ENCODE data around the gene NUCB2.

NUCB2 gene

DNA sequence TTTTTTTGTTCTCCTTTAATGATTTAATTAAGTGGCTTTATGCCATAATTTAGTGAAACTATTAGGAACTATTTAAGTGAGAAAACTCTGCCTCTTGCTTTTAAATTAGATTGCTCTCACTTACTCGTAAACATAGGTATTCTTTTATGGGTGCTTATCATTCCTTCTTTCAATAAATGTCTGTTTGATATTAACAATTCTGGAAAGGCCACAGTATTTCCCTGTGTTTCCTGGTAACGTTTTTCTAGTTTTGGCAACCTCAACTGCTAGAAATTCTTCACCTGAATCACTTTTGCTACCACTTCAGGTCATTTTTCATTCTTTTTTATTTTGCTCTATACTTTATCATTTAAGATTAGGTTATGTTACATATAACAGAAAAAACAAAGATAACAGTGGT, 55.1 kb downstream of the NUCB2 start:
- DNase-seq = no peak

DNA sequence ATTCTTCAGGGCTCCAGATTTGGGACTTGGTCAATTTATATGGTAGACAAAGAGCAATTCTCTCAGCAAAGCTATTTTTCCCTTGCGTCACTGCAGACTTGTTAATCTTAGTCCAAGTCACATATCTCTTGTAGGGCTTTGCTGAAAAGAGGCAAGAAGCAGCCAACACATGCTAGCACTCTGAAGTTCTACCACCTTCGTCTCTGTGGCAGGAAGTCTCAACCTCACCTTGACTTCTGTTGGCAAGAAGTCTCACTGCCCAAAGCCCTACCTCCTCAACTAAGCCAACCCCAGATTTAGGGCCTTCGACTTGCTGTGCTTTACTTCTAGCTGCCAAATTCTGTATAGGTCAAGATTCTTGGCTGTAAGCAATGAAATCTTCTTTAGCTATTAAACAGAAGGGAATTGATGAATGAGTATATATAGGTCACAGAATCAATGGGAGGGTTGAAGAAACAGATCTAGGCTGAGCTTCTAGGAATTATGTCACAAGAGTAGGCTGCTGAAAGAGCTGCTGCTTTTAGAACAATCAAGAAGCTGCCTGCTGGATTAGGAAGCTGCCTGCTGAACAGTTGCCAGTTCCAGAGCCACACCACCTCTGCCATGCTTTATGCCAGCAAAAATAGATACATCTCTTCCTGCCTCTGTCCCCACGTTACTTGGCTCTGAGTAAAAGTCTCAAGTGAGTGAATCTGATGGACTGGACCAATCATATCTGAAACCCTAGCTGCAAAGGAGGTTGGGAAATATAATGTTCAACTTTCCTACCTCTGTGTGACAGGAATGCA, 57.5 kb downstream of the NUCB2 start:
- DNase-seq = no peak

DNA sequence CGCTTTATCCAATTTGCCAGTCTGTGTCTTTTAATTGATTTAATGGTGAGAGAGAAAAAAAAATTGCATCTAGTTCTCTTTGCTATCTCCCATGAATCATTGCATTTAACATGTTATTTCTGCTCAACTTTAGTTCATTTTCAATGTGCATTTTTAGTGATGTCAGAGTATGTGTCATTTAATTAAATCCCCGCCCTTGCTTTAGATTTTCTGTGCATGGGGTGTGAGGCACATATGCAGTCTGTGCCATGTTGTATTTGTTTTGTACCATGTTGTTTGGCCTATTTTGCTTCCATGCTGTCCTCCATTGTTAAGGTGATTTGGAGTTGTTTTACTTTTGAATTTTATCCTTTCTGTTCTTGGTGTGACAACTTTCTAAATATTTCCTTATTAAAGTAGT, 66.7 kb downstream of the NUCB2 start:
- DNase-seq = no peak

DNA sequence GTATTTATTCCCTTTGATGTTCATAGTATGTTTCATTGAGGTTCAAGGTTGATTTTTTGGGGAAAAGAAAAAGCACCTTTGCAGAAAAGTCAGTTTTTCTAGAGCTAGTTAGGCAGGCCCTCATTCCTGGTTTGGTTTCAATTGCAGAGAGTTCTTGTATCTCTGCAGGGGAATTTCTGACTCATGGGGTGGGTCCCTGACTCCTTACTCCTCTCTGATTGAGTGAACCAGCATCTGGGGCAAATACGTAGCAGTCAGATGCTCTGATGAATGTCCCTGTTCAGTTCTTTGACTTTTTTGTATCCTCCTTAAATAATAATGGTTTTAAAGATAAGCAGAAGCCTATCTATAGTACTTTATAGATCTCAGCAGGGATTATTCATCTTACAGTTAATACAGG, 67.4 kb downstream of the NUCB2 start:
- DNase-seq = no peak

DNA sequence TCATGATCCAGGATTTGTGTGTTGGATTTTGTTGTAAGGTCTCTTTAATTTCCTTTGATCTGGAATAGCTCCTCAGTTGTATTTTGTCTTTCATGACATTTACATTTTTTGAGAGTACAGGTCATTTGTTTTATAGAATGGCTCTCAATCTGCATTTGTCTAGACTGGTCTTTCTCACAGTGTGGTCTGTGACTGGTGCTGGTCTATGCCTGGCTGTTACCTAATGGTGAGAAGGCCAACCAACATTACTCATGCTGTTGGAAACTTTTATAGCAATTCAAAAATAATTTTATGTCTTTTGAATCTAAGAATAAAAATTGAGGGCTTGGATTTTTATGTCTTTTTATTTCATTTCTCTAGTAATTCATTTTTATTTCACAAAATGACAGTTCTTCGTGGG, 71.1 kb downstream of the NUCB2 start:
- DNase-seq = no peak

DNA sequence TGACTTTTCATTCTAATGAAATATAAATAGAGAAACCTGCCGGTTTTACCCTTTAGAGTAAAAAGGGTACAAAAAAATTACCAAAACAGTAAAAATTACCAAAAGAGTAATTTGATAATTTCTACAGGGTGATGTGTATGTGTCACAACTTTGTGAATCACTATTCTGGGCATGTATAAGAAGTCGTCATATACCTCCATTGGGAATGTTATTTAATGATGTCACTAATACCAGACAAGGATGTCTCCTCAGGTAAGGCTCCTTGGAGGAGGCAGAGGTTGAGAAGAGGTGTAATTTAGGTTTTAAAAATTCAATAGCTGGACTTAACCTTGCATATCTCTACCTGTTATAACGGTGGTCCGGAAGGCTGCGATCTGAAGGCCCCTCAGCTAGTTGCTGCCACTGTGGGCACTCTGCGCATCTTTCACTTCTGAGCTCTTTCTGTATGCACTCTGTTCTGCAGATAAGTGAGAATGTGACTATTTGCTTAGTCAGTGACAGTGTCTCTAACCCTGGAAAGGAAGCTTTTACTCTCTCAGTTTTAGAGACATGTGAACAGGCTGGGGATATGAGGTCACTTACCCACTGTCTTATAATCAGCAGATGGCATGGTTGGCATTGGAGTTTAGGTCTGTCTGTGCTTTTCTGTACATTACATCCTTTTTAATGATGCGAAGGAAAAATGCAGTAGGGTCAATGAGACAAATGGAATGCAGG, 74.1 kb downstream of the NUCB2 start:
- DNase-seq = no peak

DNA sequence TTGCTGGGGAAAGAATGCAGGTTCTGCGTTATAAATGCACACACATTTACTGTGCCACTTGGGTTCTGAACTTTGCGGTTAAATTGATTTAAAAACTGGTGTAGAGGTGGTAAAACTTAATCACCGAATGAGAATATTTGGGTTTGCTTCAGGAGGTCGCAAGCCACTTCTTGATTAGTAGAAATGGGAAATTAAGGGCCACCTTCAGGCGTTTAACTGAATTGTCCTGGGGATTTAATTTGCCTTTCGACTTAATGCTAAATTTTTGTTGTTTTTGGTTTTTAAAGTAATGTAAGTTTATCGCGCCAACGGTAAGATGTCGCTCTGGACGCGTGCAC, 74.6 kb downstream of the NUCB2 start:
- no peak for DNase-seq

DNA sequence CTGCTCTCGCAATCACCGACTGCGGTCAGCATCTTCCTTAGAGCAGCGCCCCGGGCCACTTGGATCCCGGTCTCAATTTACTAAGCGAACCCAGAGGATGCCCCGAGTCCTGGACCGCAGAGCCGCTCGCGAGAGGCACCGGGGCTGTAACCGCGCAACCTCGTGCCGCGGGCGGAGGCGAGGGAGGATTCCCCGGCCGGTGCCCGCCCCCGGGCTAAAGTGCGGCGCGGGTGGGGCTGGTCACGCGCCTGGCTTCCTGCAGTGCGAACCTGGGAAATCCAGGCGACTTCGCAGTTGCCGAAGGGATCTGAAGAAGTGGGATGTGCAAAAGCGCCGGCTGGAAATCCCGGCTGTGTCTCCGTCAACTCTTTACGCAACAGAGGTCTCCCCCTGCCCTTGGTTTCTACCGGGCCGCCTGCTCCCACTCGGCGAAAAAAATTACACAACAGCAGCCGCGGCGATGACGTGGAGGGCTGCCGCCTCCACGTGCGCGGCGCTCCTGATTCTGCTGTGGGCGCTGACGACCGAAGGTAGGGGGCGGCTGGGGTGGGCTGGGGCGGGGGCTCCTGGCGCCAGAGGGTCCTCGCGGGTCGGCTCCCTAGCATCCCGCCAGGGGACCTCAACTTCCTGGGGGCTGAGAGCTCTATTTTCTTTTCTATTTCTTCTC, 75.1 kb downstream of the NUCB2 start, which contains the start of gene NCR3LG1:
Gene NCR3LG1, plus strand, starts transcription at position 291 of the 667 bp plus-strand sequence. Its CDS starts 170 bp downstream, at position 461.
- peak; percentile 79 for DNase-seq

DNA sequence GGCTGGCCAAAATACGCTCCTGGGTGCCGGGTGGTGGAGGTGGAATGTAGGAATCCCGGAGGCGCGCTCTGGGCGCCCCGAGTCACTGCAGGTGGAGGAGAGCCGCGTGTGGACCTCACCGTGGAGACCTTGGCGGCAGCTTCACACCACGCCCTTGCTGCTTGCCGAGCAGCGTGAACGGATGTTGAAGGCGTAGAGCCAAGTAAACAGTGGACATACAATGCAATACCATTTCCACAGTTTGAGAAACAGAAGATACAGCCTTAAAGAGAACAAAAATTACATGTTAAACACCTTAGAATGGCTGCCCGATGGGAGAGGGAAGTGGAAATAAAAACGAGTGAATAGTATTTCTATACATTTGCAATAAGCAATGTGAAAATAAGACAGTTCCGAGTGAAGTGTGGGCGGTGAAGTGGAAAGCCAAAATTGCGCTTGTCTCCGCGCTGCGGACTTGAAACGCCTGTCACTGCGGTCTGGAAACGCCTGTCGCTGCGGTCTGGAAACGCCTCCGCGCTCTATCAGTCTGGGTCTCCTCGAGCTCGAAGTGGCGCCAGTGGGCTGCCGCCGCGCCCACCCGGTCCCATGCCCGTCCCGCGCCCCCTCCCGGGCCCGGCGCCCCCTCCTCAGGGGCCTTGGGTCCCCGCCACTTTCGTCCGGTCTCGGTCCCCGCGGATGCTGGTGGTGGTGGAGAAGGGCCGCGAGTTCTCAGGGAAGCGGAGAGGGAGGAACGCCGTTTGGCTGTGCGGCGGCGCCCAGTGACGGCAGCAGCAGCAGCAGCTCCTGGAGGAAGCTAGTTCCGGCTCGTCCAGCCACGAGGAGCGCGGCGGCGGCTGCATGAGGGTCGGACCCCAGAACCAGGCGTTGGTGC, 76.6 kb downstream of the NUCB2 start:
- peak; percentile 86 for DNase-seq

DNA sequence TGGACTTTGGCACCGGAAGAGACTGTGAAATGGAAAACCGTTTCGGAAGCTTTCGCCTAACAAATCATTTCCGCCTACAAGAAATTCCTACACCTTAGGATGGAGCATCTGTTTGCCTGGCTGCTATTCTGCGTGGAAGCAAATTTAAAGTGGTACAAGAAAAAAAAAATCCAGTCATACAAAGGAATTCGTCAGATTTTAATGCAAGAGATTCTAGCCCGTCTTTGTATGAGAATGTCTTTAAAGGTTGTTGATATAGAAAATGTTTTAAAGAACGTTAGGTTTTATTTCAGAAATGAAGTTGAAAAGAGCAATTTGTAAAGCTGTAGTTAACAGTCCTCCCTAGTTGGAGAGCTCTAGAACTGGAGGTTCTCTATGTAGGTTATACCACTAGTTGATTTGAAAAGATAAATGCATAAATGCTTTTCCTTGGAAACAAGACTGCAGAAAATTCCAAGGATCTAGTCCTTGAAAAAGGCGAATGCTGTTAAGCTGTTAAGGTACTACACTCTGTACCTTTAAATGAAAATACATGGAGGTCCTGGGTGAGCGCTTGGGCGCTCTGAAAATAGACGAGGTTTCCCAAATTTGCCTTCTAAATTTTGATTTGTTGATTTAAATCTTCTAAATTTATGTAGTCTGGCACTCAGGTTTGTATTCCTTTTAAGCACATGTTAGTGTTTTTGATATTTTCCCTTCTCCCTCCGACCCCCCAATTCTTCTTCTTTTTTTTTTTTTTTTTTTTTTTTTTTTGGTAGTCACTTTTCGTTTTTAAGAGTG, 77.5 kb downstream of the NUCB2 start:
- no peak for DNase-seq

DNA sequence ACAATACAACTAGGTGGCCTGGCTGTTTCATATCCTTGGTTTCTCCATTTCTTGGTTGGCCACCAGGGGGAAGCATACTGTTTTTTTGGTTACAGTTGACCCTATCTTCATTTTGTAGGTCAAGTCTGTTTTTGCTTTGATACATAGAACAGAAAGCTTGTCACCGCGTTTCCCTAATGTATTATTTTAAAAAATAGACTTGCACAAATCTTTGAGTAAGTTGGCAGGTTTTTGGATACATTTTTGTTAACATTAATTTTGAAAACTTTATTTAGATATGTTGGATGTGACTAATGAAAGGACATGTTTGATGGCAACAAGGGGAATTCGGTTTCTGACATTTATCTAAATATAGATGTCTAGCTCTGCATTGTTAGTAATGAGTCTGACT, 78.1 kb downstream of the NUCB2 start:
- DNase-seq = peak; percentile 8

DNA sequence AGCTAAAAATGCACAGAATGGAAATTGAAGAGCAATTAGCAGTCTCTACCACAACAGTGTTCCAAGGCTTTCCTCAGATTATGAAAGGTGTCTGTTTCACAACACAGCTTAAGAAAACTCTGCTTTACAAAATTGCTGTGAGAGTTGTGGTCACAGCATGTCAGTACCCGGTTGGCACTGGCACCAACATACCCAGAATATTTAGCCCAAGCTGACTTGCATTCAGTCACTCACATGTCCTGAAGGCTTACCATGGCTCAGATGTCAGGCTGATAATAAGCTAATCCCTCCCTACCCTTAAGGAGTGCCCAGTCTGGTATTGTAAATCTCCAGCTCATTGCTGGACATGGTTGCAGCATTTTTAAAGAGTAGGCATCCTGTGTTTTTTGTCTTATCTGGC, 90.0 kb downstream of the NUCB2 start:
- DNase-seq = no peak

DNA sequence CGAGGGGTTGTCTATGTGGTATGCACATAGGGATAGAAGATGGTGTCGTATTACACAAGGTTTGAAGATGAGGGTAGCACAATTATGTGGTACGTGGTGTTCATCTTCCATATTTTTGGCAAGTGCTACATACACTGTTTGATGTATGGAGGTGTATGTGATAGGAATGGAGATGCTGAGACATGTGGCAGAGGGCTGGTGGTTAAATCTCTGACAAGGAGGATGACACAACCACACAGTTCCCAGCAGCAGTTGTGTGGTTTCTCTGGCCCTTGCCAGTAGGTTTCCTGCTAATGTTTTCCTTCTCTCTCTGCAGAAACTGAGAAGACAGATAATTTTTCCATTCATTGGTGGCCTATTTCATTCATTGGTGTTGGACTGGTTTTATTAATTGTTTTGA, 92.0 kb downstream of the NUCB2 start:
- no peak for DNase-seq

DNA sequence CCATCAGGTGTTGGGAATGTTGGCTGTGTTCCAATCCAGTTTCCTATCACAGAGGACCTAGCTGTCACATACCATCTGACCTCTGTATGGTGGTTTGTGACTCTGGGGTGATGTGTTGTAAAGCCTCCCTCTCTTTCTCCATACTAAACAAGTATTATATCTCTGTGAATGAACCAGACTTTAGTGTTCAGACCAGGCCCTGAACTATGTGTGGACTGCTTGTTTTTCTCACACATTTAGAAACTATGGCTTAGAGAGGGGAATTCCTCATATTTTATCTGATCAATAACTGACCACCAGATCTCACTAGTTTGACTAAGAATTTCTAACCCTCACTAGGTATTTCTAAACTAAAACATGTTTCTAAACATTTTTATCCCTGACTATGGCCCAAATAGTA, 92.6 kb downstream of the NUCB2 start:
- no peak for DNase-seq

DNA sequence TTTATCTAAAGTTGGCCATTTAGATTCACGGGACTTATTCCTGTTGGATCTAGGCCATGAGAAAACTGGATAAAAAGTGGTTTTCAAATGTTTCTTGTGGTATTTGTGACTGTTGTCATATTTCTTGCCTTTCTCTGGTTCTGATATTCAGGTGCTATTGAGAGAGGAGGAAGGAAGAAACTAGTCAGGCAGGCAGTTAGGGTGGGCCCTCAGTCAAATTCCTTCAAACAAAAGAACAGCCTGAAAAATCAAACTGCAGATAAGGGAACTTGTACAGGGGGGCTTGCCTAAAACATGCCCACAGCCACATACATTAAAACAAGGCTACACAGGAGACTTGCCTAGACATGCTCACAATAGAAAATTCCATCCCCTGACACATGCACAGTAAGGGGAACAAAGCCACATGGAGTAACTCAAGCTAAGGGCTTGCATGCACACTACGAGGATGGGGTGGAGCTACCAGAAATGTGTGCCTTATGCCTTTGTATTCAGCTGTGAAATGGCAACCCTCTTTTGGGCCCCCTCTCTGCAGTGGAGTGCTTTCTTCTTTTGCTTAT, 93.2 kb downstream of the NUCB2 start:
- no peak for DNase-seq

DNA sequence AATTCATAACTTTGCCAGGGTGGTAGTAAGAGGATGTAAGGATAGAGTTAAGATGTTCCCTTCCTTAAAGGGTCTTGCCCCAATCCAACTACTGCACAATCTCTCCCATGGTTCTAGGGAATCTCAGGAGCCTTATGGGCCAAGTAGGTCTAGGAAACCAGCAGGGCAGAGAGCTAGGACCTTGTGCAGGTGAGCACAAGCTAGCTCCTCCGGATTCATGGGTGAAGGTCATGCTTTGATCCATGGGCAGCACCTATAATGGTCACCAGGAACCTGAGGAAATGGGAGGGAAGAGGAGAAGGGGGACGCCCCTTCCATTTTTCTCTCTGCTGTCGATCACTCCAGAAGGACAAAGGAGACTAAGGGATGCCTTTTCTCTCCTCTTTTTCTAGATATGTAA, 95.1 kb downstream of the NUCB2 start:
- no peak for DNase-seq

DNA sequence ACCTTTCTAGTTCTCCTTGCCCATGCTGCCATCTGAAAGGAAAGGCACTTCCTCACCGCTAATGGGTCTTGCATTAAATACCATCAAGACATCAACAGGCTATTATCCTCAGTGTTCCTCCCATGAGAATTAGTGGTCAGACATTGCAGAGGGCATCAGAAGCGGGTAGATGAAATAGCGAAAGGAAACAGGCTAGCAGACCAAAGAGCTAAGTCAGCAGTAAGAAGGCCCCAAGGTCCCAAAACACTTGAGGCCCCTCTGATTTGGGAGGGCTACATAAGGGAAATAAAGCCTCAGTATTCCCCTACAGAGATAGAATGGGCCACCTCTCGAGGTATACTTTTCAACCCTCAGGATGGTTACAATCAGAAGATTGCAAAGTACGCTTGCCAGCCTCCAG, 99.0 kb downstream of the NUCB2 start:
- DNase-seq = no peak

DNA sequence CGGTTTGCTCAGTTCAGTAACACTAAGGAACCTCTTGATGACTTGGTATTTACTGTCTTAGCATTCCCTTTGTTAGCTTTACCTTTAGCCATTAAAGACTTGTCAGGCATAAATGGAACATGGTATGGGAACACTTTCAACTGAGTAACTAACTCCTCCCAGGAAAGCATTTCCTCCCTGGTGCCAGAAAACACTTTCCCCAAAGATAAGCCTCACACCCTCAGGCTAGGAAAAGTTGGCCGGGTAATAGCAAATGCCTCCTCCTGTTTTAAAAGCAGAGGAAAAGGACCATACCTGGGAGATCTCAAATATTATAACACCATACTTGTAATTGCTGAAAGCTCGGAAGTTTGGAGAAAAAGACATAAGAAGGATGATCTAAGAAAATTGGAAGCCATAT, 100.0 kb downstream of the NUCB2 start:
- DNase-seq = no peak

DNA sequence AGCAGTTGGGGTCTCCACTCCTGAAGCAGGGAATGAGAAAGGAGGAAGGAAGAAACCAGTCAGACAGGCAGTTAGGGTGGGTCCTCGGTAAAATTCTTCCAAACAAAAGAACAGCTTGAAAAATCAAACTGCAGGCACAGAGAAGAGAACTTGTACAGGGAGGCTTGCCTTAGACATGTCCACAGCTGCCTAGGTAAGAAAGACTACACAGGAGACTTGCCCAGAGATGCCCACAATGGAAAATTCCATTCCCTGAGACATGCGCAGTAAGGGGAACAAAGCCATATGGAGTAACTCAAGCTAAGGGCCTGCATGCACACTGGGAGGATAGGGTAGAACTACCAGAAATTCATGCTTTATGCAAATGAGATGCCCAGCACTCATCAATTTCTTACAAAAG, 102.1 kb downstream of the NUCB2 start:
- no peak for DNase-seq

DNA sequence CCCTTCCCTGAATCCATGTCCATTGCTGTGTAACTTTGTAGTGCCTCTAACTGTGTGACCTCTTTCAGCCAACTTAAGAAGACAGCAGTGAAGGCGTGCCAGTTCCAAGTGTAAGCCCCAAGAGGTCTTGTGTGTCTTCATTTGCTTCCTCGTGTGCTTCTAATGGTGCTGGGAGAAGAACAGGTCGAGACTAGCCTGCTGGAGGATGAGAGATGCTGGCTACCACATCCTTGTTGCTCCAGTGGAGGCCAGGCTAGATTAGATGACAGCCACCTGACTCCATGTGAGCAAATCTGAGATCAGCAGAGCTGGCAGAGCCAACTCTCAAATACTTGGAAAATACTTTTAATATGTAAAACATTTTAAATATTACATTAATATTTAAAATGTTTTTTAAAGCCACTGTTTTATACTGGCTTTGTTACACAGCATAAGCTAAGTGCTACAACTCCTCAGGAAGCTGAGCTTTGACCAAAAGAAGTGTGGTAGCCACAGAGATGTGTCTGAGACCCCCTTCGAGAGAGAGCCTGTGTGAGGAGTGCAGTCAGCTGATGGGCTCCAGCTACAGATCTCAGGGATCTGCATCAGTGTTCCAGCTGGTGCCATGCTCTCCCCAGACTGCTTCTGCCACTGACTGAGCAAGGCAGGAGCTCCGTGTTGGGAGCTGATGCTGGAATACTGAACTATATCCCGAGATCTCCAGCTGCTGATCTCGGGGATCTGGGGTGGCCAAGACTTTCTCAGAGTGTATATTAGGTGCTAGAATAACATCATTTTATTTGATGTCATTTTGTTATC, 103.0 kb downstream of the NUCB2 start:
- DNase-seq = no peak

DNA sequence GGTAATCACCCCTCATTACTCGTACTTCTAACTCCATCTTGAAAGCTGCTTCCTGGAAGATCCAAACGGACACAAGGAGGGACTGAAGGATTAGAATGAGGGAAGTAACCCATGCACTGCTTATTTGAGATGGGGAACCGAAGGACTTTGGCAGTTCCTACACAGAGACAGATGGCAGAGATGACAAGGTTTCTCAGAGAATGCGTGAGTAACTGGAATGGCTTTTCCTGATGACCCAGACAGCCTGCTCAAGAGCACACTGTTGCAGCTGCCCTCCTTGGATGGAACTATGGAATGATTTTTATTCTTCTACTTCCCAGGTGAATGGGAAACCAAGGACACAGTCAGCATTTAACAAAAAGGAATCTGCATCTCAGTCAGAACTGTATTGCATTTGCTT, 104.6 kb downstream of the NUCB2 start:
- no peak for DNase-seq

Data from right kidney (tissue), 1 donor.